GM23338 (cell line): ENCODE data around the gene ADPRH. TPM values are rescaled to one million over a fixed set of nuclear protein-coding genes. Genes with fewer than 3 reads are reported as not detected.

Experiments
- ATAC-seq: fragments of 200-7000 bp; cut with Tn5 transposase; 3 replicates; pipeline ENCODE4 v1.9.1; 2020
- DNase-seq: peaks from one replicate; pipeline ENCODE4 v3.0.0-alpha.2; 2015; ENCODE audit warnings: low spot score
- H2AFZ ChIP-seq: fragments of 200-600 bp; sonication (generic); 2 replicates; pipeline ENCODE4 v1.8.0; 2016; ENCODE audit warnings: antibody characterized with exemption, mild to moderate bottlenecking, moderate library complexity
- H3F3A ChIP-seq: fragments of 200-600 bp; sonication (generic); replicated peaks from 2 replicates; pipeline ENCODE4 v1.8.0; 2017; ENCODE audit warnings: antibody characterized with exemption, mixed run types, low read depth
- H3K27ac ChIP-seq: fragments of 200-600 bp; sonication (generic); 2 replicates; pipeline ENCODE4 v1.6.1; 2016; ENCODE audit warnings: low read depth
- H3K27me3 ChIP-seq: fragments of 200-600 bp; sonication (generic); 2 replicates; pipeline ENCODE4 v1.8.0; 2016; ENCODE audit warnings: mild to moderate bottlenecking, mixed run types, moderate library complexity; ENCODE audit not compliant: insufficient read depth
- H3K36me3 ChIP-seq: fragments of 200-600 bp; sonication (generic); 2 replicates; pipeline ENCODE4 v1.8.0; 2016; ENCODE audit warnings: mild to moderate bottlenecking; ENCODE audit not compliant: insufficient read depth
- H3K4me1 ChIP-seq: fragments of 200-600 bp; sonication (generic); 2 replicates; pipeline ENCODE4 v1.8.0; 2016; ENCODE audit warnings: mild to moderate bottlenecking, moderate library complexity; ENCODE audit not compliant: insufficient read depth
- H3K4me2 ChIP-seq: fragments of 200-600 bp; sonication (generic); 2 replicates; pipeline ENCODE4 v1.7.1; 2017; ENCODE audit warnings: mixed run types
- H3K4me3 ChIP-seq: fragments of 200-600 bp; sonication (generic); 2 replicates; pipeline ENCODE4 v1.6.1; 2016; ENCODE audit warnings: mixed run types
- H3K79me2 ChIP-seq: fragments of 200-600 bp; sonication (generic); replicated peaks from 2 replicates; pipeline ENCODE4 v1.8.0; 2017; ENCODE audit warnings: mild to moderate bottlenecking; ENCODE audit not compliant: insufficient read depth
- H3K9me2 ChIP-seq: fragments of 200-600 bp; sonication (generic); 2 replicates; pipeline ENCODE4 v1.8.0; 2017; ENCODE audit not compliant: insufficient read depth
- H4K20me1 ChIP-seq: fragments of 200-600 bp; sonication (generic); replicated peaks from 2 replicates; pipeline ENCODE4 v1.8.0; 2017; ENCODE audit warnings: mild to moderate bottlenecking; ENCODE audit not compliant: insufficient read depth
- H3K27ac Mint-ChIP-seq: 2 replicates; pipeline ENCODE4 v1.8.0; 2020; ENCODE audit warnings: inconsistent platforms, mild to moderate bottlenecking, moderate library complexity, mixed read lengths
- H3K27me3 Mint-ChIP-seq: 3 replicates; pipeline ENCODE4 v1.8.0; 2022; ENCODE audit warnings: low read depth, mild to moderate bottlenecking, moderate library complexity, mixed read lengths, inconsistent platforms; ENCODE audit not compliant: insufficient read depth, poor library complexity
- H3K36me3 Mint-ChIP-seq: 3 replicates; pipeline ENCODE4 v1.8.0; 2021; ENCODE audit warnings: low read depth, mild to moderate bottlenecking, inconsistent platforms, moderate library complexity, mixed read lengths
- H3K4me1 Mint-ChIP-seq: 3 replicates; pipeline ENCODE4 v1.8.0; 2020; ENCODE audit warnings: mild to moderate bottlenecking, inconsistent platforms, mixed read lengths
- H3K4me3 Mint-ChIP-seq: 3 replicates; pipeline ENCODE4 v1.8.0; 2021; ENCODE audit warnings: moderate library complexity, mild to moderate bottlenecking, inconsistent platforms, mixed read lengths
- H3K9me3 Mint-ChIP-seq: 3 replicates; pipeline ENCODE4 v1.8.0; 2020; ENCODE audit warnings: moderate library complexity, mild to moderate bottlenecking, inconsistent platforms, mixed read lengths
- CREB1 ChIP-seq: fragments of 250-450 bp; sonication (Bioruptor Pico); IDR thresholded peaks from 2 replicates; pipeline ENCODE4 v1.5.0; 2020; ENCODE audit warnings: low read depth, mild to moderate bottlenecking, moderate library complexity
- CTCF ChIP-seq, 2 experiments: fragments of 200-600 bp in 1 of 2; sonication (generic) in 1 of 2; conservative IDR thresholded peaks; 2 replicates each; pipeline versions ENCODE4 v1.5.1 to v1.6.1; 2016 to 2017; ENCODE audit warnings: antibody characterized with exemption in 2 of 2, low read depth in 2 of 2, mild to moderate bottlenecking in 2 of 2, moderate library complexity in 1 of 2
- ETS1 ChIP-seq: IDR thresholded peaks from 2 replicates; pipeline ENCODE4 v1.6.1; 2016; ENCODE audit warnings: antibody characterized with exemption
- EZH2 ChIP-seq: fragments of 200-600 bp; sonication (generic); IDR thresholded peaks from one replicate; pipeline ENCODE4 v1.8.0; 2017; ENCODE audit warnings: antibody characterized with exemption, mild to moderate bottlenecking, low read depth; ENCODE audit not compliant: unreplicated experiment
- EZH2phosphoT487 ChIP-seq: fragments of 200-600 bp; sonication (generic); IDR thresholded peaks from one replicate; pipeline ENCODE4 v1.8.1; 2018; ENCODE audit warnings: antibody characterized with exemption; ENCODE audit not compliant: unreplicated experiment
- JUNB ChIP-seq: IDR thresholded peaks from one replicate; pipeline ENCODE4 v1.6.1; 2016; ENCODE audit warnings: antibody characterized with exemption; ENCODE audit not compliant: unreplicated experiment
- NANOG ChIP-seq: IDR thresholded peaks from 2 replicates; pipeline ENCODE4 v1.6.1; 2016; ENCODE audit warnings: antibody characterized with exemption, borderline replicate concordance
- POLR2AphosphoS5 ChIP-seq: IDR thresholded peaks from 2 replicates; pipeline ENCODE4 v1.6.1; 2016; ENCODE audit warnings: antibody characterized with exemption, low read depth
- STAT1 ChIP-seq: IDR thresholded peaks from one replicate; pipeline ENCODE4 v1.6.1; 2016; ENCODE audit warnings: antibody characterized with exemption; ENCODE audit not compliant: unreplicated experiment
- ZNF114 ChIP-seq: fragments of 250-450 bp; sonication (Bioruptor Pico); IDR thresholded peaks from 2 replicates; pipeline ENCODE4 v1.5.0; 2020; ENCODE audit warnings: mild to moderate bottlenecking, moderate library complexity
- ZNF331 ChIP-seq: fragments of 250-450 bp; sonication (Bioruptor Pico); IDR thresholded peaks from 2 replicates; pipeline ENCODE4 v1.5.0; 2020; ENCODE audit warnings: low read depth, mild to moderate bottlenecking, moderate library complexity
- ZNF462 ChIP-seq: fragments of 250-450 bp; sonication (Bioruptor Pico); IDR thresholded peaks from 2 replicates; pipeline ENCODE4 v1.5.0; 2020; ENCODE audit warnings: mild to moderate bottlenecking, moderate library complexity
- polyA plus RNA-seq: library from polyadenylated mRNA; unstranded; fragments of >200 nt; fragmentation: Nextera tagmentation; extraction: Ambion mirVana; gene quantifications from 2 replicates; pipeline ENCODE4 v1.2.1, GENCODE V29; 2016
- total RNA-seq: library from RNA; depleted of rRNA; stranded (reverse); fragments of >200 nt; shearing (Covaris generic); gene quantifications from 2 replicates; pipeline ENCODE4 v1.2.3, GENCODE V29; 2014
- TF ChIP-seq, protein P1 (sequence below): IDR thresholded peaks from one replicate; pipeline ENCODE4 v1.6.1; 2018; ENCODE audit warnings: antibody characterized with exemption; ENCODE audit not compliant: unreplicated experiment

ADPRH gene
- total and polyA plus RNA-seq, 2 experiments from 2014 or later: 1.2 to 3.4 TPM

GRCh38 chr3:119613201-119613600, 33.9 kb downstream of the ADPRH start:
- Mint-ChIP-seq H3K4me1 (peaks cover 2% of the 10 kb centered on the region; the same call in 1 of the 3 replicates), H3K36me3 (no peaks in the 10 kb centered on the region), H3K4me3 (no peak overlapping the region), H3K27ac (no peak overlapping the region), H3K27me3 (no peaks in the 10 kb centered on the region), H3K9me3 (no peaks in the 10 kb centered on the region)
- Histone ChIP-seq H3K27me3 (no peaks in the 10 kb centered on the region), H3K79me2 (no peaks in the 10 kb centered on the region), H3K27ac (no peak overlapping the region), H3K4me3 (no peak overlapping the region), H3K4me2 (no peak overlapping the region), H2AFZ (no peak overlapping the region), H3K4me1 (no peaks in the 10 kb centered on the region), H3K36me3 (no peaks in the 10 kb centered on the region), H4K20me1 (no peaks in the 10 kb centered on the region), H3F3A (no peaks in the 10 kb centered on the region), H3K9me2 (no peaks in the 10 kb centered on the region)
- TF ChIP-seq CTCF (conservative IDR thresholded peaks at IDR 0.05; ENCODE audit: low read depth in 2 of 2) (no peak), EZH2phosphoT487 (no peak), EZH2 (no peak), ZNF462 (no peak), NANOG (no peak), ZNF331 (CRISPR knock-in tag) (no peak), ZNF114 (CRISPR knock-in tag) (no peak), POLR2AphosphoS5 (no peak), ETS1 (no peak), JUNB (no peak), CREB1 (CRISPR knock-in tag) (no peak), STAT1 (no peak)
- TF ChIP-seq, protein P1, sequence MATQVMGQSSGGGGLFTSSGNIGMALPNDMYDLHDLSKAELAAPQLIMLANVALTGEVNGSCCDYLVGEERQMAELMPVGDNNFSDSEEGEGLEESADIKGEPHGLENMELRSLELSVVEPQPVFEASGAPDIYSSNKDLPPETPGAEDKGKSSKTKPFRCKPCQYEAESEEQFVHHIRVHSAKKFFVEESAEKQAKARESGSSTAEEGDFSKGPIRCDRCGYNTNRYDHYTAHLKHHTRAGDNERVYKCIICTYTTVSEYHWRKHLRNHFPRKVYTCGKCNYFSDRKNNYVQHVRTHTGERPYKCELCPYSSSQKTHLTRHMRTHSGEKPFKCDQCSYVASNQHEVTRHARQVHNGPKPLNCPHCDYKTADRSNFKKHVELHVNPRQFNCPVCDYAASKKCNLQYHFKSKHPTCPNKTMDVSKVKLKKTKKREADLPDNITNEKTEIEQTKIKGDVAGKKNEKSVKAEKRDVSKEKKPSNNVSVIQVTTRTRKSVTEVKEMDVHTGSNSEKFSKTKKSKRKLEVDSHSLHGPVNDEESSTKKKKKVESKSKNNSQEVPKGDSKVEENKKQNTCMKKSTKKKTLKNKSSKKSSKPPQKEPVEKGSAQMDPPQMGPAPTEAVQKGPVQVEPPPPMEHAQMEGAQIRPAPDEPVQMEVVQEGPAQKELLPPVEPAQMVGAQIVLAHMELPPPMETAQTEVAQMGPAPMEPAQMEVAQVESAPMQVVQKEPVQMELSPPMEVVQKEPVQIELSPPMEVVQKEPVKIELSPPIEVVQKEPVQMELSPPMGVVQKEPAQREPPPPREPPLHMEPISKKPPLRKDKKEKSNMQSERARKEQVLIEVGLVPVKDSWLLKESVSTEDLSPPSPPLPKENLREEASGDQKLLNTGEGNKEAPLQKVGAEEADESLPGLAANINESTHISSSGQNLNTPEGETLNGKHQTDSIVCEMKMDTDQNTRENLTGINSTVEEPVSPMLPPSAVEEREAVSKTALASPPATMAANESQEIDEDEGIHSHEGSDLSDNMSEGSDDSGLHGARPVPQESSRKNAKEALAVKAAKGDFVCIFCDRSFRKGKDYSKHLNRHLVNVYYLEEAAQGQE: no peak
- ATAC-seq (no peak), DNase-seq (no peak)
